AG08395 (cell line): ENCODE data around the gene GABBR1.

Source experiments
- DNase-seq: peaks from one replicate; pipeline ENCODE4 v3.0.0; 2012; ENCODE audit warnings: mixed read lengths, low spot score

The GABBR1 gene

GRCh38 chr6:29527126-29527525, 105.9 kb downstream of the GABBR1 start:
- DNase-seq, result no peak

DNA sequence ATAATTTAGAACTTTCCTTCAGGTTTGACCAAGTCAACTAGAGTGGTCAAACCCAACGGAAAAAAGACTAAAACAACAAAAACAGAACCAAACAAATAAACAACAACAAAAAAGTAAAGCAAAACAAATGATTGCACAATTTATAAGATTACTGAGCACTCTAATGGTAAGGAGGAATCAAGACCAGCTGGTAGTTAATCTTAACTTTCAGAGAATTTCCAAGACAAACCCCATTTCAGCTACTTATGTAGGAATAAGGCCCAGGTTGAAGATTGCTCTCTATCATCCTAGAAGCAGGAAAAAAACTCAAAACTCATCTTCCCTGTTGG, 107.7 kb downstream of the GABBR1 start:
- DNase-seq, result no peak

GRCh38 chr6:29524444-29525310, 108.3 kb downstream of the GABBR1 start:
- DNase-seq, result no peak

- no peak for DNase-seq
Observed at GRCh38 chr6:29524044-29524443, 108.9 kb downstream of the GABBR1 start.

DNA sequence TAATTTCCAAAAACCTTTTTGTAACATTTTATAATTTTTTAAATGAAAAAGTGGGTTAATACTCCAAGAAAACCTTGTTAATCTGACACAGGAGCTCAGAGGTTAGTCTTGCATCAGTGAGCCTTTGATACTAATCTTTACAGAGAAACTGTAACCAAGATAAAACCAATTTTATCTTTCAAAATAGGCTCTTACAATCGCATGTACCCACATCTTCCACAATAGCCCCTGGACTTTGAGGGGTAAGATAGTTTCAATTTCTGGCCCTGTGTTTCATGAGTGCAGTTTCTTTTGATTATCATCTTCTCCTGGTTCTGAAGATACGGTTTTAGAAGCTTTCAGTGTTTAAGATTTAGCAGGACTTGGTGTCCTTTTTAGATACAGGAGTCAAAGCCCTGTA, 110.8 kb downstream of the GABBR1 start:
- no peak for DNase-seq

DNA sequence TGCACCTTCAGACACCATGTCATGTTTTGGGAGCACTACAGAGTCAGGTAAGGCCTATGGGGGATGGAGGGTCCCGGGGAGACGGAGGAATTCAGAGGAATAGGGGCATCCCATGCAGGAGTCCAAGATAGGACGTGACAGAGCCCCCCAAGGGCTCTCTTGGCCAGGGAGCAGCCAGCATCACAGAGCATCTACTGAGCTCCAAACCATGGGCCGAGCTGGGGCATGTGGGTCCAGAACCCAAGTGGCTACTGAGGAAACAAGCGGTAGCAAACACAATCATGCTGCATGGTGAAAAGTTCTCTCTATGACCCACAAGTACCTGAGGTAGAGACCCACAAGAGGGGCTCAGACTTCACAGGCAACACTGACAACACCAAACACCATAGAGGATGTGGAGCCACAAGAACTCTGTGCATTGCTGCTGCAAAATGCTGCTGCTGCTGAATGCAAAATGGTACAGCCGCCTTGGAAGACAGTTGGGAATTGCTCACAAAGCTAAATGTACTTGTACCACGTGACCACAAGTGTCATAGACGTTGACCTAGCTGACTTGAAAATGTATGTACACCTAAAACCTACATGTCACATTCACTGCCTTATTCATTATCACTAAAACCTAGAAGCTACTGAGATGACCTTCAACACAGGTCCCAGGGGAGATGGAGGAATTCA, 111.8 kb downstream of the GABBR1 start:
- DNase-seq, result no peak

DNA sequence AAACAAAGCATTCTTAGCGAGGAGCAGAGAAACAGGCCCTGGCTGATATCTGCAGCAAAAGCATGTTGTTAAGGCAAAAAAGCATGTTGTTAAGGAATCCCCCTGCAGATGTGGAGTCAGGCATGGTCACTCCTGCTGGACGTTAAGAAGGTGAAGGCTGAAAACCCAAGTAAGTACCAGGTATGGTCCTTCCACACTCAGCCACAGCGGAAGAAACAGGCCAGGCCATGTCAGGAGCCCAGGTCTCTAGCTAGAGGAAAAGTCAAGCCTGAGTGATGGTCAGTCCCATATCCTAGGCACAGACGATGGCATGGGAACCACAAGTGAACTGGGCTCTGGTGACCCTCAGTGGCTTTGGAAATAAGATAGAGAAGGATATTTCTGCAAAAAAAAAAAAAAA, 112.8 kb downstream of the GABBR1 start:
- DNase-seq, result no peak

DNA sequence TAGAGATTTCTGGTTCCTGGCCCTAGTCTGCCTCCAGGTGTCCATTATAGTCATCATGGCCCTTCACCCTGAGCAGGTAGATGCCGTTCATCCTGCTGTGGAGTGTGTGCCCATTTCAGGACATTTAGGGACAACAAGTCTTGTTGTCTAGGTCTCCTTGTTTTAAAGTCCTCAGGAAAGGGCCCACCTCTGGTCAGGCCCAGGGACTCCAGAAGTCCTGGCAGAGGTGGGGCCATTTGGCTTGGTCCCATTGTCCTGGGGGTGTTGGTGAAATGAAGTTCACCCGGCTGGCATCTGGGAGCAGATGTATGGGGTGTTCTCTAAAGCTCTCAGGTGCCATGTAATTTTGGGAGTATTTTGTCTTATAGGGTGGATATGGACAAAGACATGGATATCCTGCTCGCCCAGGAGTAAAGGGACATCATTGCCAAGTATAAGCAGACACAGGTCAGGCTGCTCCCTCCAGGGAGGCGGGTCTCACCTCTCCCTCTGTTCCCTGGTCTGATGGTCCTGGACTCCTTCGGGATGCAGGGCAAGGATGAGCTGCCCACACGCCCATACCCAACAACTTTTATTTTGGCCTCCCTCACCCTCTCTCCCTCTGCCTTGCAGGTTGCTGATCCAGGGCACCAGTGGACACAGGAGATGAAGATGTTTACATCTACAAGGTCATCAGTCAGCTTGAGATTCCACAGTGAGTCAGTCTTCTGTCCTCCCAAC, 113.5 kb downstream of the GABBR1 start:
- DNase-seq, result no peak

DNA sequence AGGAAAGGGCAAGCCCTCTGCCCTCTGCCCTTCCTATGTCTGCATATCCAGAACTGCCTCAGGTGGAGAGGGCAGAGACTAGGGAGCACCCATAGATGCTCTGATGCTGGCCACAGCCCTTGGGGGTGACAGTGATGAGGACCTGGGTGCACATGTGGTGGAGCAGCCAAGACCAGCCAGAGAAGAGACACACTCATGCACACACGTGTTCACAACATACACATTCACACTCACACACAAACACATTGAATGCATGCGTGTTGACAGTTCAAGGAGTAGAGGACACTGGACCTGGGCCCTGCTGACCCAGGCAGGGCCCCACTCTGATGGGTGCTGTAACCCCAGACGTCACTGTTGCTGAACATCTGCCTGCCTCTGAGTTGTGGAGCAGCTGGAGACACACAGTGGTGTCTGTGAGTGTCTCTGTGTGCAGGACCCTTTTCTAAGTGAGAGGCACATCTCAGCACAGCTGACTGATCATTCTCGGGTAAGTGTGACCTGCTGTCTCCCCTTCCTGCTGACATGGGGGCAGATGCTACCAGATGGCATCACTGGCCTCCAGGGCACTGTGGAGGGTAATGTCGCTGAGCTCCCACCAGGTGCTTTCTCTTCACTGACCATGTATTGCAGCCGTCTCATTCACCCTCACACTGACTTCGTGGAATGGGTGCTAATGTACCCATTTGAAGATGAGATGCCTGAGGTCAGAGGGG, 115.1 kb downstream of the GABBR1 start:
- DNase-seq, result no peak

DNA sequence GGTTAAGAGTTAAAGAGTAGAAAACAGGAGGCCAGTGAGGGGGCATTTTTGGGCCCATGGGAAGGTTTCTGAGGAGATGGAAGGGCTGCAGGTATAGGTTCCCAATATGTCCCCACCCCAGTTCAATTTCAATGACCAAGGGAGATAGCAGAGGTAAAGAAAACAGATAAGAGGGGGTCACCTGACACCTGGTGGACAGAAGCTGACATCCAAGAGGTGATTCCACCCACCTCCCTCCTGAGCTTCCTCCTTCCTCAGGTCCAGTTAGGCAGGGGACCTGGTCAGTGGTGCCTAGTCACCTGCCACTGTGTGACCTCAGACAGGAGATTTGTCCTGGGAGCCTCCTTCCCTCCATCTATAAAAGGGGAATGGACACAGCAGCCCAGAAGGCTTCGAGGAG, 115.7 kb downstream of the GABBR1 start:
- DNase-seq, result no peak

- DNase-seq, result no peak
Observed at GRCh38 chr6:29516108-29516507, 116.9 kb downstream of the GABBR1 start.

DNA sequence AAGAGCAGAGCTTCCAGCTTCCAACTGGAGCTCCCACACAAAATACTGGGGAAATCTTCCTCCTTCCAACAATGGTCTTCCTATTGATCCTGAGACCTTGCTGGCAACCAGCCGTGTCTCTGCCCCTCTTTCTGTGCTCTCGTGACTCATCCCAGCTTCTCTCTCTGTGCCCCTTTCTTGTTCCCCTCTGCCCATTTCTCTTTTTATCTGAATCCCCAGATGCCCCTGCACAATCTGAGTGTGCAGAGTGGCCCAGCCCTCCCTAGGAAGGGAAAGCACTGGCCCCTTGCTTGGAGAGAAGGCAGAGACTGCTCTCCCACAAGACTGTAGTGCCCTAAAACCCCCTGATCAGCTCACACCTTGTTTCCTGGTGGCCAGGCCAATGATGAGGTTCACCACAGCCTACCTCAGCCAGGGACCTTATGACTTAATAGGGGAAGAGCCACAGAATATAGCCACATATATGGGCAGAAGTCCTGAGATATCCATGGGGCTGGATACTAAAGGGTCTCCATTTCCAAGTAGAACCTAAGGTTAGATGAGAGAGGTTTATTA, 122.2 kb downstream of the GABBR1 start:
- no peak for DNase-seq

DNA sequence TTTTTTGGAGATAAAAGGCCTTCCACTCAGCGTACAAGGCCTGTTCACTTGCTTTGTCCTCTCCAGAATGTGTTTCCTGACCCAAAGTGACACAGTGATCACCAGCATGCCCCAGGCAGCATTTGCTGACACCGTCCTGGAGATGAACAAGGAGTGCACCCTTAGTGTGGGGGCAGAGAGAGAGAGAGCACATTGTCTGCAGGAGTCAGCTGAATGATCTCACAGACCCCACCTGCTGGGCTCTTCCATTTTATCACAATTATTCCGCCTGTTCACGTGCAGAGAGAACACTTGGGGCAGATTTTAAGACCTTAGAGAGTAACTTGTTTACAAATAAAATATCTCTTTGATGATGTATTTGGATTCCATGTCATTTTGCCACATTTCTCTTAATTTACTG, 122.8 kb downstream of the GABBR1 start:
- no peak for DNase-seq
